Keratinocyte (primary cell): ENCODE results near the gene CYSTM1. TPM values are rescaled to one million over a fixed set of nuclear protein-coding genes. Genes with fewer than 3 reads are reported as not detected.

Experiments
- DNase-seq: peaks from one replicate; pipeline ENCODE4 v3.0.0-alpha.2; 2011; ENCODE audit warnings: low read depth, missing footprints, low spot score
- FAIRE-seq: peaks from 2 replicates; lab custom pipeline; 2011; peaks lifted over from hg19 to GRCh38; lab: Jason Lieb, UNC
- H2AFZ ChIP-seq: 2 replicates; pipeline ENCODE4 v1.6.0; 2012; ENCODE audit warnings: low read length, control low read depth, inconsistent platforms; ENCODE audit not compliant: control insufficient read depth
- H3K27ac ChIP-seq: 2 replicates; pipeline ENCODE4 v1.5.1; 2011; ENCODE audit warnings: low read length; ENCODE audit not compliant: control insufficient read depth, insufficient read depth
- H3K27me3 ChIP-seq: 3 replicates; pipeline ENCODE4 v1.6.0; 2011; ENCODE audit warnings: low read length; ENCODE audit not compliant: control insufficient read depth, insufficient read depth; ENCODE audit errors: extremely low read depth
- H3K36me3 ChIP-seq, 2 experiments: 2 replicates in 1 of 2; 3 replicates in 1 of 2; pipeline ENCODE4 v1.5.1; 2011; ENCODE audit warnings: low read length in 2 of 2, mild to moderate bottlenecking in 1 of 2; ENCODE audit not compliant: control insufficient read depth in 2 of 2, insufficient read depth in 2 of 2; ENCODE audit errors: extremely low read depth in 1 of 2
- H3K4me1 ChIP-seq: 3 replicates; pipeline ENCODE4 v1.5.1; 2011; ENCODE audit warnings: low read length; ENCODE audit not compliant: control insufficient read depth, insufficient read depth; ENCODE audit errors: extremely low read depth
- H3K4me2 ChIP-seq: 3 replicates; pipeline ENCODE4 v1.6.0; 2011; ENCODE audit warnings: low read depth, low read length; ENCODE audit not compliant: control insufficient read depth, insufficient read depth; ENCODE audit errors: extremely low read depth
- H3K4me3 ChIP-seq, 3 experiments: fragments of 200-600 bp in 1 of 3; sonication (generic) in 1 of 3; 2 replicates in 2 of 3; 3 replicates in 1 of 3; pipeline ENCODE4 v1.5.1; 2011 to 2016; ENCODE audit warnings: low read length in 3 of 3, mild to moderate bottlenecking in 3 of 3, control low read depth in 2 of 3, inconsistent platforms in 1 of 3, low read depth in 1 of 3, mixed read lengths in 1 of 3, mixed run types in 1 of 3, moderate library complexity in 1 of 3; ENCODE audit not compliant: control insufficient read depth in 2 of 3, insufficient read depth in 2 of 3; ENCODE audit errors: extremely low read depth in 1 of 3
- H3K79me2 ChIP-seq: 2 replicates; pipeline ENCODE4 v1.6.0; 2012; ENCODE audit warnings: low read length; ENCODE audit not compliant: control insufficient read depth, insufficient read depth
- H3K9ac ChIP-seq: 3 replicates; pipeline ENCODE4 v1.6.0; 2011; ENCODE audit warnings: low read length; ENCODE audit not compliant: control insufficient read depth, insufficient read depth; ENCODE audit errors: extremely low read depth
- H3K9me1 ChIP-seq: 3 replicates; pipeline ENCODE4 v1.6.0; 2011; ENCODE audit warnings: low read length; ENCODE audit not compliant: control insufficient read depth, insufficient read depth; ENCODE audit errors: extremely low read depth
- H3K9me3 ChIP-seq: 2 replicates; pipeline ENCODE4 v1.5.1; 2012; ENCODE audit warnings: low read depth, low read length; ENCODE audit not compliant: control insufficient read depth
- H4K20me1 ChIP-seq: 3 replicates; pipeline ENCODE4 v1.6.0; 2011; ENCODE audit warnings: low read length; ENCODE audit not compliant: control insufficient read depth, insufficient read depth; ENCODE audit errors: extremely low read depth
- EZH2 ChIP-seq: IDR thresholded peaks from one replicate; pipeline ENCODE4 v1.6.1; 2012; ENCODE audit warnings: inconsistent platforms, mild to moderate bottlenecking, low read length, moderate library complexity
- dilution Hi-C: fragments of 300-500 bp; cut with MboI; formaldehyde crosslinking; loops from one replicate; pipeline ENCODE4 v1.7.0; 2020; ENCODE audit warnings: low sequenced_read_pairs; ENCODE audit not compliant: extremely low pct_ligation_motif_present
- polyA plus RNA-seq, 5 experiments: library from polyadenylated mRNA; depleted of rRNA in 3 of 5; stranded (reverse) in 3 of 5; stranded (forward) in 1 of 5; unstranded in 1 of 5; fragments of >200 nt; gene quantifications; 1 replicate in 1 of 5; 2 replicates in 3 of 5; 3 replicates in 1 of 5; pipeline versions ENCODE4 v1.2.1 to v1.2.3, GENCODE V29; 2011 to 2012; ENCODE audit warnings: missing spikeins in 2 of 5, low read depth in 1 of 5, low replicate concordance in 1 of 5
- TF ChIP-seq, protein P1 (sequence below), 3 experiments: IDR thresholded peaks in 1 of 3; conservative IDR thresholded peaks in 1 of 3; optimal IDR thresholded peaks in 1 of 3; 2 replicates in 2 of 3; 3 replicates in 1 of 3; pipeline versions ENCODE3 to v1.5.1; 2011; ENCODE audit warnings: low read length in 3 of 3, mild to moderate bottlenecking in 3 of 3, moderate library complexity in 2 of 3, control low read depth in 1 of 3, inconsistent platforms in 1 of 3; ENCODE audit not compliant: insufficient read depth in 2 of 3; ENCODE audit errors: extremely low read depth in 1 of 3

CYSTM1 gene
- polyA plus RNA-seq, 1 donor (not counting 4 experiments of a cell fraction or from before 2014, with no cell fraction given), result 34.3 TPM

DNA sequence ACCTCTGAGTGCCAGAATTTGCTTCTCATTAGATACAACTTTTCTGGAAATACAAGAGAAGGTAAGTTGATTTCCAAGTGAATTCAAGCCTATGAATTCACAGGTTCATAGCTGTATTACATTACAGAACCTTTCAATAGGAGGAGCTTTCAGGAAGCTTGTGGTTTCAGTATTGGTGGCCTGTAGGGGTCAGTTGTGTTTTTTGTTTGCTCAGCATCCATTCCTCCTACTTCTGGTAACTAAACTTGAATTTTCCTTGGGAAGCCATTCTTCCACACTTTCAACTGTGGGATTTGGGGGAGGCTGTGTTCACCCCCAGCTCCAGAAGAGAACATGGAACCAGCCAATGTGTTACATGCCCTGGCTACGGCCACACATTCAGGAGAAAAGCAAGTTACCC is 5.6 kb upstream of the CYSTM1 start:
- no peaks in the 10 kb centered on the region for H3K27me3 ChIP-seq
- no peaks in the 10 kb centered on the region for H3K36me3 ChIP-seq
- H3K9me3 ChIP-seq, result no peaks in the 10 kb centered on the region
- DNase-seq (no peak), FAIRE-seq (no peak)
- no peak for TF ChIP-seq EZH2
- TF ChIP-seq, protein P1, sequence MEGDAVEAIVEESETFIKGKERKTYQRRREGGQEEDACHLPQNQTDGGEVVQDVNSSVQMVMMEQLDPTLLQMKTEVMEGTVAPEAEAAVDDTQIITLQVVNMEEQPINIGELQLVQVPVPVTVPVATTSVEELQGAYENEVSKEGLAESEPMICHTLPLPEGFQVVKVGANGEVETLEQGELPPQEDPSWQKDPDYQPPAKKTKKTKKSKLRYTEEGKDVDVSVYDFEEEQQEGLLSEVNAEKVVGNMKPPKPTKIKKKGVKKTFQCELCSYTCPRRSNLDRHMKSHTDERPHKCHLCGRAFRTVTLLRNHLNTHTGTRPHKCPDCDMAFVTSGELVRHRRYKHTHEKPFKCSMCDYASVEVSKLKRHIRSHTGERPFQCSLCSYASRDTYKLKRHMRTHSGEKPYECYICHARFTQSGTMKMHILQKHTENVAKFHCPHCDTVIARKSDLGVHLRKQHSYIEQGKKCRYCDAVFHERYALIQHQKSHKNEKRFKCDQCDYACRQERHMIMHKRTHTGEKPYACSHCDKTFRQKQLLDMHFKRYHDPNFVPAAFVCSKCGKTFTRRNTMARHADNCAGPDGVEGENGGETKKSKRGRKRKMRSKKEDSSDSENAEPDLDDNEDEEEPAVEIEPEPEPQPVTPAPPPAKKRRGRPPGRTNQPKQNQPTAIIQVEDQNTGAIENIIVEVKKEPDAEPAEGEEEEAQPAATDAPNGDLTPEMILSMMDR (optimal IDR thresholded peaks at IDR 0.05 in 1 of 3, IDR thresholded peaks at IDR 0.05 in 1 of 3, conservative IDR thresholded peaks at IDR 0.05 in 1 of 3; ENCODE audit: extremely low read depth in 1 of 3, insufficient read depth in 2 of 3, low read length in 3 of 3), result no peak
- H3K27ac ChIP-seq, result no peak overlapping the region
- dilution Hi-C loops, result loop anchor here (25.0 kb wide), 1 partner anchor 107 kb away; no protein-coding TSS in a partner anchor
- H3K9me1 ChIP-seq, result no peaks in the 10 kb centered on the region
- no peaks in the 10 kb centered on the region for H4K20me1 ChIP-seq
- H3K4me3 ChIP-seq, result no peak overlapping the region
- no peak overlapping the region for H2AFZ ChIP-seq
- no peaks in the 10 kb centered on the region for H3K79me2 ChIP-seq
- H3K4me2 ChIP-seq, result no peak overlapping the region
- H3K4me1 ChIP-seq, result peaks cover under 1% of the 10 kb centered on the region
- no peak overlapping the region for H3K9ac ChIP-seq

DNA sequence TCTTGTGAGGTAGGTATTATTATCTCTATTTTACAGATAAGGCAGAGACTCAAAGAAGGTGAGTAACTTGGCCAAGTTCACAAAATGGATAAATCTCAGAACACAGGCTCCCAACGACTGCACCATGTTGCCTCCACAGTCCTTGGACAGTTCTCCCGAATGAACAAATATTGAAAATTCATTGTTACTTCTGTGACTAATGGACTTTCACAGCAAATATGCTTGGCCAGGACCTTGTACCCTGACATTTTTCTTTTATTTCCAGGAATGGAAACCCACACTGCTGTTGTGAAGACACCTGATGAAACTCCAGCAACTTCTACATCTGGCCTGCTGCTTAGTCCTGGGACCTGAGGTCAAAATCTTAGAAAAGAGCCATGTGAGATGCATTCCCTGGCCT is 2.5 kb upstream of the CYSTM1 start:
- H3K4me3 ChIP-seq, result no peak overlapping the region

More for the DNA sequence above, 2.5 kb upstream of the CYSTM1 start:
- FAIRE-seq (no peak), DNase-seq (no peak)
- no peak for TF ChIP-seq EZH2
- TF ChIP-seq, protein P1 (optimal IDR thresholded peaks at IDR 0.05 in 1 of 3, IDR thresholded peaks at IDR 0.05 in 1 of 3, conservative IDR thresholded peaks at IDR 0.05 in 1 of 3; ENCODE audit: extremely low read depth in 1 of 3, insufficient read depth in 2 of 3, low read length in 3 of 3), result no peak
- Histone ChIP-seq H3K36me3 (no peaks in the 10 kb centered on the region), H3K9ac (no peak overlapping the region), H3K27me3 (no peaks in the 10 kb centered on the region), H4K20me1 (no peaks in the 10 kb centered on the region), H3K4me2 (no peak overlapping the region), H3K9me1 (no peaks in the 10 kb centered on the region), H3K27ac (no peak overlapping the region), H3K79me2 (peaks cover 2% of the 10 kb centered on the region), H3K9me3 (no peaks in the 10 kb centered on the region), H3K4me1 (peaks cover 11% of the 10 kb centered on the region), H2AFZ (no peak overlapping the region)
- dilution Hi-C loops, result loop anchor here (25.0 kb wide), 1 partner anchor 110 kb away; no protein-coding TSS in a partner anchor
